ENCODE measurements around the gene TMPRSS4. TPM values are rescaled to one million over a fixed set of nuclear protein-coding genes. Genes with fewer than 3 reads are reported as not detected.

TMPRSS4 gene
- total and polyA plus RNA-seq, 2 of the 4 experiments (the other 2 are of a cell fraction): not detected

DNA sequence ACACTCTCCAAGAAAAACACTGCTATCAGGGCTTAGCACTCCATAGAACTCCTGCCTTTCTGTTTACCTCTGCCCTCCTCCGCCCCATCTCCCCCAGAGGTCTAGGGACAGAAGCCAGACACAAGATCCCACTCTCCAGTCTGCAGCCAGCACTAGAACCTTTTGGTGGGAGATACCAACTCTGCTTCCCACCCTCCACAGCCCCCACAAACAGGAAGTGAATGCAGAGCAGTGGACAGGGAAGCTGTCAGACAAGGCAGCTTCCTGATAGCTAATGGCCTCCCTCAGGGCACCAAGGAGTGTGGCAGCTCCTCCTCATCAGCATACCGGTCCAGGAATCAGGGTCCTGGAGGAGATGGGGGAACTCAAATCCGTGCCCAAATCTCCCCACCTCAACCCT, 70.6 kb downstream of the TMPRSS4 start:
- in situ Hi-C loops (cut with MboI; ENCODE audit: low sequenced_read_pairs) (loop anchor here (10.0 kb wide), 1 partner anchor 207 kb away; the partner anchor contains the start of gene UBE4A), intact Hi-C loops (cut with micrococcal nuclease) (loop anchor here (5.0 kb wide), 2 partner anchors 340 to 420 kb away; partner anchors contain the start of gene IFT46), dilution Hi-C loops (cut with HindIII; ENCODE audit: low sequenced_read_pairs, unreplicated experiment) (no loop called here)
- no peaks in the 10 kb centered on the region for H4K20me1 ChIP-seq (ENCODE audit: insufficient read depth, low read length)
- no peak overlapping the region for H3K56ac ChIP-seq (ENCODE audit: extremely low read depth, insufficient read depth, low read length)
- DNase-seq: no peak
- ATAC-seq (ENCODE audit: low read depth): no peak
- ChIA-PET POLR2A (ENCODE audit: unreplicated experiment) (no interaction called here), CTCF (interaction anchor here (1.4 kb wide), 1 partner anchor 24 kb away, joined by 3 read pairs; no protein-coding TSS in a partner anchor)
- TF ChIP-seq SMC3 (IDR thresholded peaks at IDR 0.05; ENCODE audit: low read depth, low read length) (no peak), BHLHE40 (IDR thresholded peaks at IDR 0.05; ENCODE audit: low read depth, low read length) (no peak), RAD21 (IDR thresholded peaks at IDR 0.05; ENCODE audit: low read length) (no peak), MXI1 (IDR thresholded peaks at IDR 0.05; ENCODE audit: borderline replicate concordance, low read depth, low read length) (no peak), FOS (IDR thresholded peaks at IDR 0.05; ENCODE audit: low read depth, low read length) (no peak), ELK1 (IDR thresholded peaks at IDR 0.05; ENCODE audit: borderline replicate concordance, low read depth, low read length) (no peak), POLR2A (IDR thresholded peaks at IDR 0.05; ENCODE audit: low read depth, low read length) (no peak), RFX5 (IDR thresholded peaks at IDR 0.05; ENCODE audit: low read depth, low read length) (no peak), MAFK (IDR thresholded peaks at IDR 0.05; ENCODE audit: low read depth, low read length) (no peak), RCOR1 (IDR thresholded peaks at IDR 0.05; ENCODE audit: insufficient replicate concordance, low read length) (no peak), NFE2L2 (IDR thresholded peaks at IDR 0.05; ENCODE audit: low read depth, low read length) (no peak), MAZ (IDR thresholded peaks at IDR 0.05; ENCODE audit: borderline replicate concordance, low read depth, low read length) (no peak), CEBPB (IDR thresholded peaks at IDR 0.05; ENCODE audit: low read depth, low read length) (no peak), USF2 (IDR thresholded peaks at IDR 0.05; ENCODE audit: low read depth, low read length) (no peak)
- TF ChIP-seq, protein P1, sequence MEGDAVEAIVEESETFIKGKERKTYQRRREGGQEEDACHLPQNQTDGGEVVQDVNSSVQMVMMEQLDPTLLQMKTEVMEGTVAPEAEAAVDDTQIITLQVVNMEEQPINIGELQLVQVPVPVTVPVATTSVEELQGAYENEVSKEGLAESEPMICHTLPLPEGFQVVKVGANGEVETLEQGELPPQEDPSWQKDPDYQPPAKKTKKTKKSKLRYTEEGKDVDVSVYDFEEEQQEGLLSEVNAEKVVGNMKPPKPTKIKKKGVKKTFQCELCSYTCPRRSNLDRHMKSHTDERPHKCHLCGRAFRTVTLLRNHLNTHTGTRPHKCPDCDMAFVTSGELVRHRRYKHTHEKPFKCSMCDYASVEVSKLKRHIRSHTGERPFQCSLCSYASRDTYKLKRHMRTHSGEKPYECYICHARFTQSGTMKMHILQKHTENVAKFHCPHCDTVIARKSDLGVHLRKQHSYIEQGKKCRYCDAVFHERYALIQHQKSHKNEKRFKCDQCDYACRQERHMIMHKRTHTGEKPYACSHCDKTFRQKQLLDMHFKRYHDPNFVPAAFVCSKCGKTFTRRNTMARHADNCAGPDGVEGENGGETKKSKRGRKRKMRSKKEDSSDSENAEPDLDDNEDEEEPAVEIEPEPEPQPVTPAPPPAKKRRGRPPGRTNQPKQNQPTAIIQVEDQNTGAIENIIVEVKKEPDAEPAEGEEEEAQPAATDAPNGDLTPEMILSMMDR (conservative IDR thresholded peaks at IDR 0.05; ENCODE audit: low read depth, low read length): no peak
- no peak overlapping the region for H2AK5ac ChIP-seq (ENCODE audit: low read depth, low read length)
- no peaks in the 10 kb centered on the region for H3K9me3 ChIP-seq (ENCODE audit: control insufficient read depth, insufficient read depth, low read length)
- no peak overlapping the region for H4K5ac ChIP-seq (ENCODE audit: low read depth, low read length)
- H3K14ac ChIP-seq (replicated peaks; ENCODE audit: low read depth, low read length): no peak overlapping the region
- no peaks in the 10 kb centered on the region; the same call in 1 of the 2 replicates for H3K4me1 ChIP-seq (ENCODE audit: control insufficient read depth, insufficient read depth, low read length)
- H2BK120ac ChIP-seq (ENCODE audit: low read depth, low read length): no peak overlapping the region
- no peak overlapping the region for H3K4ac ChIP-seq (ENCODE audit: low read depth, low read length)
- no CpG with 5 or more reads among the region's 3 CpGs for WGBS, 2 experiments (ENCODE audit: extremely low coverage in 2 of 2, insufficient read length in 1 of 2)
- no TSS peak for BruUV-seq (replicated peaks)
- H2BK15ac ChIP-seq (ENCODE audit: low read depth, low read length): no peak overlapping the region
- H3K23ac ChIP-seq (ENCODE audit: low read depth, low read length): no peak overlapping the region
- no peak overlapping the region for H3K9ac ChIP-seq (ENCODE audit: low read depth, low read length)
- H3K27ac ChIP-seq (ENCODE audit: insufficient read depth, low read length): no peak overlapping the region
- H3K79me1 ChIP-seq (ENCODE audit: low read depth in 1 of 2, low read length in 2 of 2): no peaks in the 10 kb centered on the region
- peaks cover 50% of the 10 kb centered on the region for H3K27me3 ChIP-seq (ENCODE audit: control insufficient read depth, insufficient read depth, low read length)
- H3K36me3 ChIP-seq (ENCODE audit: control insufficient read depth, insufficient read depth, low read length): no peaks in the 10 kb centered on the region
- H2BK5ac ChIP-seq (ENCODE audit: low read depth, low read length, poor library complexity, severe bottlenecking): no peak overlapping the region
- no peaks in the 10 kb centered on the region for H3K9me1 ChIP-seq (ENCODE audit: insufficient read depth, low read length)
- H2AK9ac ChIP-seq (replicated peaks; ENCODE audit: low read depth, low read length, poor library complexity): no peak overlapping the region
- no peak overlapping the region for H2BK20ac ChIP-seq (ENCODE audit: low read depth, low read length)
- H3K4me2 ChIP-seq (ENCODE audit: low read depth, low read length): no peak overlapping the region
- no peak overlapping the region for H4K8ac ChIP-seq (ENCODE audit: low read depth in 2 of 2, low read length in 2 of 2)
- no peak overlapping the region for H2AFZ ChIP-seq (replicated peaks; ENCODE audit: low read length, poor library complexity)
- H3K4me3 ChIP-seq (ENCODE audit: insufficient read depth, low read depth, low read length): no peak overlapping the region
- no peak overlapping the region for H3K18ac ChIP-seq (ENCODE audit: low read depth, low read length)
- H4K91ac ChIP-seq (ENCODE audit: insufficient read depth, low read depth, low read length): no peak overlapping the region

Data from IMR-90 (cell line).